ENCODE results near the gene CORO2A.

Gene CORO2A, protein sequence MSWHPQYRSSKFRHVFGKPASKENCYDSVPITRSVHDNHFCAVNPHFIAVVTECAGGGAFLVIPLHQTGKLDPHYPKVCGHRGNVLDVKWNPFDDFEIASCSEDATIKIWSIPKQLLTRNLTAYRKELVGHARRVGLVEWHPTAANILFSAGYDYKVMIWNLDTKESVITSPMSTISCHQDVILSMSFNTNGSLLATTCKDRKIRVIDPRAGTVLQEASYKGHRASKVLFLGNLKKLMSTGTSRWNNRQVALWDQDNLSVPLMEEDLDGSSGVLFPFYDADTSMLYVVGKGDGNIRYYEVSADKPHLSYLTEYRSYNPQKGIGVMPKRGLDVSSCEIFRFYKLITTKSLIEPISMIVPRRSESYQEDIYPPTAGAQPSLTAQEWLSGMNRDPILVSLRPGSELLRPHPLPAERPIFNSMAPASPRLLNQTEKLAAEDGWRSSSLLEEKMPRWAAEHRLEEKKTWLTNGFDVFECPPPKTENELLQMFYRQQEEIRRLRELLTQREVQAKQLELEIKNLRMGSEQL

GRCh38 chr9:98192503-98193335 lies at the start of gene CORO2A:
Gene CORO2A (minus strand): TSS chr9:98192637. CDS start chr9:98157660, 34,977 bp downstream.
- Histone ChIP-seq H3K27me3 (ENCODE audit: control insufficient read depth, insufficient read depth, low read length) (no peaks in the 10 kb centered on the region), H3K4me3 (ENCODE audit: low read length) (peak within 1 kb of the TSS; percentile 65), H3K4me1 (ENCODE audit: control insufficient read depth, insufficient read depth, low read length) (0 out of 2 replicates have a peak, but pooled peaks cover 6% of the 10 kb centered on the region), H3K36me3 (ENCODE audit: control insufficient read depth, insufficient read depth, low read length) (no peaks in the 10 kb centered on the region), H3K9me3 (ENCODE audit: control insufficient read depth, insufficient read depth, low read length) (no peaks in the 10 kb centered on the region), H3K27ac (ENCODE audit: low read length) (no peak within 1 kb of the TSS)
- DNase-seq (ENCODE audit: low read depth, low spot score): peak; percentile 54
- WGBS (ENCODE audit: insufficient coverage, insufficient read length): no CpG with 5 or more reads among the region's 95 CpGs

- 0 out of 2 replicates have a peak, but pooled peaks cover 3% of the 10 kb centered on the region for H3K4me1 ChIP-seq (ENCODE audit: control insufficient read depth, insufficient read depth, low read length)
- WGBS (ENCODE audit: insufficient coverage, insufficient read length): no CpG with 5 or more reads among the region's 8 CpGs
- no peaks in the 10 kb centered on the region for H3K9me3 ChIP-seq (ENCODE audit: control insufficient read depth, insufficient read depth, low read length)
- no peaks in the 10 kb centered on the region for H3K36me3 ChIP-seq (ENCODE audit: control insufficient read depth, insufficient read depth, low read length)
- H3K4me3 ChIP-seq (ENCODE audit: low read length): no peak overlapping the region
- H3K27me3 ChIP-seq (ENCODE audit: control insufficient read depth, insufficient read depth, low read length): no peaks in the 10 kb centered on the region
- no peak for DNase-seq (ENCODE audit: low read depth, low spot score)
- no peak overlapping the region for H3K27ac ChIP-seq (ENCODE audit: low read length)
Observed at GRCh38 chr9:98241357-98242300, 49.2 kb upstream of the CORO2A start.

DNA sequence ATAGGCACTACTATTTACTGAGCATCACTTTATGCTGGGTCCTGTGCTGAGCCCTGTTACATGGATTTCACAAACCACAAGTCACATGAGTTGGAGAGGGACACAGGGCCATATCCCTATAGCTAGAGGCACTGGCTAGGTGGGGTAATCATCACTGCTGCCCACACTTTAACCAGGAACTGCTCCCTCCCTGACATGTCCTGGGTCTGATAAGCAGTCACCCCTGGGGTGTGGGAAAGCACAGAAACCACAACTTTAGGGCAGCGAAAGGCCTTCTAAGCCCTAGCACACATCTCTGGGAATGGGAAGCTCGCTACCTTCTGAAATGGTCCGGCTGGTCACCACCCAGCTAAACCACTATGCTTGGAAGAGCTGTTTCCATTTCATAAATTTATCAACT lies 48.0 kb upstream of the CORO2A start:
- Histone ChIP-seq H3K36me3 (ENCODE audit: control insufficient read depth, insufficient read depth, low read length) (no peaks in the 10 kb centered on the region), H3K9me3 (ENCODE audit: control insufficient read depth, insufficient read depth, low read length) (no peaks in the 10 kb centered on the region), H3K4me1 (ENCODE audit: control insufficient read depth, insufficient read depth, low read length) (0 out of 2 replicates have a peak, but pooled peaks cover 3% of the 10 kb centered on the region), H3K27me3 (ENCODE audit: control insufficient read depth, insufficient read depth, low read length) (no peaks in the 10 kb centered on the region), H3K27ac (ENCODE audit: low read length) (no peak overlapping the region), H3K4me3 (ENCODE audit: low read length) (no peak overlapping the region)
- no peak for DNase-seq (ENCODE audit: low read depth, low spot score)
- WGBS (ENCODE audit: insufficient coverage, insufficient read length): no CpG with 5 or more reads among the region's 3 CpGs

DNA sequence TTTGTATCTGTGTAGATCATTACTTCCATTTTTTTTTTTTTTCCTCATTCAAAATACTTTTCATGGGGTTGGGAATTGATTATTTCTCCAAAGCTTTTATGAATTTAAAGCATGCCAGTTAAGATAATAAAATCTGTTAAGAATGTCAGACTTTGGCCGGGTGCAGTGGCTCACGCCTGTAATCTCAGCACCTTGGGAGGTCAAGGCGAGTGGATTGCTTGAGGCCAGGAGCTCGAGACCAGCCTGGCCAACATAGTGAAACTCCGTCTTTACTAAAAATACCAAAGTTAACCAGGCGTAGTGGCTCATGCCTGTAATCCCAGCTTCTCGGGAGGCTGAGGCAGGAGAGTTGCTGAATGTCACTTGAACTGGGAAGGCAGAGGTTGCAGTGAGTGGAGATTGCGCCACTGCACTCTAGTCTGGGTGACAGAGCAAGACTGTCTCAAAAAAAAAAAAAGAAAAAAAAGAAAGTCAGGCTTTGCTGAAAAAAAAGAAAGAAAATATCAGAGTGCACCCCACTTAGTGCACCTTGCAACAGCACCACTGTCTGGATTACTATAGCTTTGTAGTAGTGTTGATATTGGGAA lies 44.6 kb upstream of the CORO2A start:
- Histone ChIP-seq H3K9me3 (ENCODE audit: control insufficient read depth, insufficient read depth, low read length) (no peaks in the 10 kb centered on the region), H3K4me1 (ENCODE audit: control insufficient read depth, insufficient read depth, low read length) (no peaks in the 10 kb centered on the region), H3K27me3 (ENCODE audit: control insufficient read depth, insufficient read depth, low read length) (no peaks in the 10 kb centered on the region), H3K27ac (ENCODE audit: low read length) (no peak overlapping the region), H3K36me3 (ENCODE audit: control insufficient read depth, insufficient read depth, low read length) (peaks cover 3% of the 10 kb centered on the region; the same call in 1 of the 2 replicates), H3K4me3 (ENCODE audit: low read length) (no peak overlapping the region)
- no peak for DNase-seq (ENCODE audit: low read depth, low spot score)
- WGBS (ENCODE audit: insufficient coverage, insufficient read length): no CpG with 5 or more reads among the region's 8 CpGs

GRCh38 chr9:98235126-98235525 lies 42.7 kb upstream of the CORO2A start:
- Histone ChIP-seq H3K4me3 (ENCODE audit: low read length) (no peak overlapping the region), H3K4me1 (ENCODE audit: control insufficient read depth, insufficient read depth, low read length) (no peaks in the 10 kb centered on the region), H3K36me3 (ENCODE audit: control insufficient read depth, insufficient read depth, low read length) (peaks cover 3% of the 10 kb centered on the region; the same call in 1 of the 2 replicates), H3K9me3 (ENCODE audit: control insufficient read depth, insufficient read depth, low read length) (no peaks in the 10 kb centered on the region), H3K27me3 (ENCODE audit: control insufficient read depth, insufficient read depth, low read length) (no peaks in the 10 kb centered on the region), H3K27ac (ENCODE audit: low read length) (no peak overlapping the region)
- WGBS (ENCODE audit: insufficient coverage, insufficient read length): no CpG with 5 or more reads among the region's 9 CpGs
- DNase-seq (ENCODE audit: low read depth, low spot score): no peak

DNA sequence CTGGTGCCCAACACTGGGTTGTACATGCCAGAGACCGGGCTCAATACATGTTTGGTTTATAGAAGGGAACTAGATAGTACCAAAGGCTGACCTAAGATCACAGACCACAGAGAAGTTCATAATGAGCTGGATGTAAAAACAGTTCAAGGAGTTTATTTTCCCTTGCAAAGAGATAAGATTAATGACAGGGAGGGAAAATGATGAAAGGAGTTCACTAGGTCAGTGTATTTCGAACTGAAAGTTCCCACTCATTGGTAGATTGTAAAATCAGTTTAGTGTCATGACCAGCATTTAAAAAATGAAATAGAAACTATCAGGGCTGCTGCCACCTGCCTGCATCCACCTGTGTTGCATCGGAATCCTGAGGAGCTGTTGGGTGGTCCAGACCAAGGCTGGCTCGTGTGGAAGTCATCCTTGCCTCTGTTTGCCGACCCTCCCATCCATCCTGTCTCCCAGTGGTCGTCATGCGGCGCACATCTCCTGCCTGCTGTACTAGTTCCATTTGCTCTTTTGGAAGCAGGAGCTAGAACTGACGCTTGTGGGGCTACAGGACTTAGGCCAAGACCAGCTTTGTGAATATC lies 41.9 kb upstream of the CORO2A start:
- no CpG with 5 or more reads among the region's 9 CpGs for WGBS (ENCODE audit: insufficient coverage, insufficient read length)
- Histone ChIP-seq H3K27ac (ENCODE audit: low read length) (no peak overlapping the region), H3K4me3 (ENCODE audit: low read length) (no peak overlapping the region), H3K9me3 (ENCODE audit: control insufficient read depth, insufficient read depth, low read length) (no peaks in the 10 kb centered on the region), H3K4me1 (ENCODE audit: control insufficient read depth, insufficient read depth, low read length) (no peaks in the 10 kb centered on the region), H3K36me3 (ENCODE audit: control insufficient read depth, insufficient read depth, low read length) (peaks cover 3% of the 10 kb centered on the region; the same call in 1 of the 2 replicates), H3K27me3 (ENCODE audit: control insufficient read depth, insufficient read depth, low read length) (no peaks in the 10 kb centered on the region)
- DNase-seq (ENCODE audit: low read depth, low spot score): no peak

GRCh38 chr9:98232926-98233325 lies 40.5 kb upstream of the CORO2A start:
- H3K36me3 ChIP-seq (ENCODE audit: control insufficient read depth, insufficient read depth, low read length): peaks cover 5% of the 10 kb centered on the region; the same call in 1 of the 2 replicates
- DNase-seq (ENCODE audit: low read depth, low spot score): no peak
- no peaks in the 10 kb centered on the region for H3K27me3 ChIP-seq (ENCODE audit: control insufficient read depth, insufficient read depth, low read length)
- H3K9me3 ChIP-seq (ENCODE audit: control insufficient read depth, insufficient read depth, low read length): no peaks in the 10 kb centered on the region
- no peak overlapping the region for H3K27ac ChIP-seq (ENCODE audit: low read length)
- WGBS (ENCODE audit: insufficient coverage, insufficient read length): no CpG with 5 or more reads among the region's 5 CpGs
- no peak overlapping the region for H3K4me3 ChIP-seq (ENCODE audit: low read length)
- H3K4me1 ChIP-seq (ENCODE audit: control insufficient read depth, insufficient read depth, low read length): no peaks in the 10 kb centered on the region

DNA sequence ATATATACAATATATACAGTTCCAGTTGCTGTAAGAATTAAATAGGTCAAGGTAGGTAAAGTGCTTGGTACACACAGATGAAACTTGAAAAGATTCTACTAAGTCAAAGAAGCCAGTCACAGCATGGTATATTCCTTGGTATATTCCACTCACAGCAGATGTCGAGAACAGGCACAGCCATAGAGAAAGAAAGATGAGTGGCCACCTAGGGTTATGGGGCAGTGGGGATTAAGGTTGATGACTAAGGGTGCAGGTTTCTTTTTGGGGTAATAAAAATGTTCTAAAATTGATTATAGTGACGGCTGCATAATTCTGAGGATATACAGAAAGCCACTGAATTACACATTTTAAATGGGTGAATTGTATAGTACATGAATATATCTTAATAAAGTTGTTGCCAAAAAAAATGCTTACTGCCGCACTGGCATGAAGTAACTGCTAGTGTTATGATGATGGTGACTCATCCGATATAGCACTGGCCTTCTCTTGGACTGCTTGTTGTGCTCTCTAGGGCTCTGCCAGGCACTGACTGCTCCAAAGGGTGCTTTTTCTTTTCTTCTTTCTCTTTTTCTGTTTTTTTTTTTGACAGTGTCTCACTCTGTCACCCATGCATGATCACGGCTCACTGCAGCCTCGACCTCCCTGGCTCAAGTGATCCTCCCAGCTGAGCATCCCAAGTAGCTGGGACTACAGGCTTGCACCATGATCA lies 39.5 kb upstream of the CORO2A start:
- no peak overlapping the region for H3K27ac ChIP-seq (ENCODE audit: low read length)
- WGBS (ENCODE audit: insufficient coverage, insufficient read length): no CpG with 5 or more reads among the region's 6 CpGs
- H3K36me3 ChIP-seq (ENCODE audit: control insufficient read depth, insufficient read depth, low read length): peaks cover 5% of the 10 kb centered on the region; the same call in 1 of the 2 replicates
- H3K9me3 ChIP-seq (ENCODE audit: control insufficient read depth, insufficient read depth, low read length): no peaks in the 10 kb centered on the region
- no peak for DNase-seq (ENCODE audit: low read depth, low spot score)
- no peaks in the 10 kb centered on the region for H3K27me3 ChIP-seq (ENCODE audit: control insufficient read depth, insufficient read depth, low read length)
- H3K4me3 ChIP-seq (ENCODE audit: low read length): no peak overlapping the region
- no peaks in the 10 kb centered on the region for H3K4me1 ChIP-seq (ENCODE audit: control insufficient read depth, insufficient read depth, low read length)

DNA sequence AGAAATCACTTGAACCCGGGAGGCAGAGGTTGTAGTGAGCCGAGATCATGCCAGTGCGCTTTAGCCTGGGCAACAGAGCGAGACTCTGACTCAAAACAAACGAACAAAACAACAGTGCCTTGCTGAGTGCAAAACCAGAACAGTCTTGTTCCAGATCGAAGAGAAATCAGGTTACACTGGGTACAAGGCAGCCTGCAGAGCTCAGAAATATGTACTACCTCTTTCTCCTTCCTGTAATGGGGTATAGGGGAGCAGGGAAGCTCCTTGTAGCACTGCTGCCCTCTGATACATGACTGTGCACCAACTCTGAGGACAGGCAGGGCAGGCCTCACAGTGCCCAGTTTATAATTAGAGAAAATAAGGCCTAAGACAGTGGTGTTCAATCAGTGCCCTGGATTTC lies 38.4 kb upstream of the CORO2A start:
- Histone ChIP-seq H3K36me3 (ENCODE audit: control insufficient read depth, insufficient read depth, low read length) (peaks cover 5% of the 10 kb centered on the region; the same call in 1 of the 2 replicates), H3K9me3 (ENCODE audit: control insufficient read depth, insufficient read depth, low read length) (no peaks in the 10 kb centered on the region), H3K4me1 (ENCODE audit: control insufficient read depth, insufficient read depth, low read length) (no peaks in the 10 kb centered on the region), H3K27ac (ENCODE audit: low read length) (no peak overlapping the region), H3K4me3 (ENCODE audit: low read length) (no peak overlapping the region), H3K27me3 (ENCODE audit: control insufficient read depth, insufficient read depth, low read length) (no peaks in the 10 kb centered on the region)
- DNase-seq (ENCODE audit: low read depth, low spot score): no peak
- WGBS (ENCODE audit: insufficient coverage, insufficient read length): no CpG with 5 or more reads among the region's 6 CpGs
